ENCODE measurements around the gene TMBIM6.

GRCh38 chr12:49750027-49750995 lies 9.0 kb downstream of the TMBIM6 start:
- TF ChIP-seq EZH2 (IDR thresholded peaks at IDR 0.05) (no peak), FOXP2 (optimal IDR thresholded peaks at IDR 0.05; ENCODE audit: control extremely low read depth, extremely low read length, insufficient read depth) (no peak), POLR2AphosphoS5 (IDR thresholded peaks at IDR 0.05; ENCODE audit: borderline replicate concordance, low read depth, low read length) (no peak)
